Testis (tissue), 3 donors: ENCODE measurements around the gene MRPS35. TPM values are rescaled to one million over a fixed set of nuclear protein-coding genes. Genes with fewer than 3 reads are reported as not detected.

ENCODE experiments used
- DNase-seq: peaks from one replicate; pipeline ENCODE4 v3.0.0-alpha.2; 2019
- H3K27ac ChIP-seq, 2 donors: fragments of 200-600 bp; sonication (generic); one replicate each; pipeline ENCODE4 v1.5.1; 2019
- H3K27me3 ChIP-seq: fragments of 200-600 bp; sonication (generic); one replicate; pipeline ENCODE4 v1.5.1; 2019
- H3K36me3 ChIP-seq: fragments of 200-600 bp; sonication (generic); one replicate; pipeline ENCODE4 v1.5.1; 2017; ENCODE audit warnings: low read depth; ENCODE audit errors: missing control alignments
- H3K4me1 ChIP-seq: fragments of 200-600 bp; sonication (generic); one replicate; pipeline ENCODE4 v1.5.1; 2019
- H3K4me3 ChIP-seq, 2 donors: fragments of 200-600 bp; sonication (generic); one replicate each; pipeline ENCODE4 v1.5.1; 2017 to 2019
- H3K9me3 ChIP-seq: fragments of 200-600 bp; sonication (generic); one replicate; pipeline ENCODE4 v1.5.1; 2017
- POLR2A ChIP-seq: fragments of 450-650 bp; IDR thresholded peaks from one replicate; pipeline ENCODE4 v1.6.1; 2017; ENCODE audit warnings: antibody characterized with exemption, mild to moderate bottlenecking, moderate library complexity
- WGBS, 2 donors: methylation state at CpG; one replicate each; pipeline ENCODE4 v1.1.5; 2018; 5-methylcytosine and 5-hydroxymethylcytosine counted together
- intact Hi-C: fragments of 100-400 bp; cut with DNase I; formaldehyde crosslinking; loops from one replicate; pipeline ENCODE4 v1.15.1; 2023; ENCODE audit warnings: low total_unique reads
- polyA plus RNA-seq: library from polyadenylated mRNA; stranded (reverse); fragments of 350-450 nt; fragmentation: Illumina TruSeq; extraction: RNeasy Lipid Tissue Mini Kit (QIAGEN cat#74804); gene quantifications from one replicate; pipeline ENCODE4 v1.2.3, GENCODE V29; 2014; ENCODE audit warnings: low read depth, low replicate concordance; ENCODE audit not compliant: insufficient read depth
- total RNA-seq, 2 donors: library from RNA; depleted of rRNA; stranded (reverse); fragments of >200 nt; gene quantifications; one replicate each; pipeline ENCODE4 v1.2.3, GENCODE V29; 2016
- TF ChIP-seq, protein P1 (sequence below), 3 experiments: fragments of 450-650 bp in 2 of 3; fragments of 200-600 bp in 1 of 3; sonication (generic) in 1 of 3; IDR thresholded peaks; one replicate each; pipeline ENCODE4 v1.5.1; 2016 to 2019; ENCODE audit warnings: antibody characterized with exemption in 3 of 3, mild to moderate bottlenecking in 2 of 3, moderate library complexity in 1 of 3

The MRPS35 gene
- total and polyA plus RNA-seq, 3 donors from 2014 or later = 35.1 to 42.9 (median 35.7) TPM

DNA sequence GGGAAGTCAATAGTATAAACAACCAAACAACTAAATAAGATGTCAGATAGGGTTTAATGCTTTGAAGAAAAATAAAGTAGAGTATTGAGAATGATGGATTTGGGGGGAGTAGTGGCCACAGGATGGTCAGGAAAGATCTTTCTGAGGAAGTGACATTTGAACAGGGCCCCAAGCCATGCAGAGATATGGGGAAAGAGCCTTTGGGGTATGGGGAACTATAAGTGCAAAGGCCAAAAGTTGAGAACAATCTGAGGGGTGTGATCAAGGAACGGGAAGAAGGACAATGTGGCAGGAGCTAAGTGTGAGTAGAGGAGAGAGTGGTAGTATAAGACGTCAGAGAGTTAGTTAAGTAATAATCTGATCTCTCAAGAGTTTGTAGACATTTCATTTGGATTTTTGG is 1.3 kb downstream of the MRPS35 start:
- TF ChIP-seq, protein P1, sequence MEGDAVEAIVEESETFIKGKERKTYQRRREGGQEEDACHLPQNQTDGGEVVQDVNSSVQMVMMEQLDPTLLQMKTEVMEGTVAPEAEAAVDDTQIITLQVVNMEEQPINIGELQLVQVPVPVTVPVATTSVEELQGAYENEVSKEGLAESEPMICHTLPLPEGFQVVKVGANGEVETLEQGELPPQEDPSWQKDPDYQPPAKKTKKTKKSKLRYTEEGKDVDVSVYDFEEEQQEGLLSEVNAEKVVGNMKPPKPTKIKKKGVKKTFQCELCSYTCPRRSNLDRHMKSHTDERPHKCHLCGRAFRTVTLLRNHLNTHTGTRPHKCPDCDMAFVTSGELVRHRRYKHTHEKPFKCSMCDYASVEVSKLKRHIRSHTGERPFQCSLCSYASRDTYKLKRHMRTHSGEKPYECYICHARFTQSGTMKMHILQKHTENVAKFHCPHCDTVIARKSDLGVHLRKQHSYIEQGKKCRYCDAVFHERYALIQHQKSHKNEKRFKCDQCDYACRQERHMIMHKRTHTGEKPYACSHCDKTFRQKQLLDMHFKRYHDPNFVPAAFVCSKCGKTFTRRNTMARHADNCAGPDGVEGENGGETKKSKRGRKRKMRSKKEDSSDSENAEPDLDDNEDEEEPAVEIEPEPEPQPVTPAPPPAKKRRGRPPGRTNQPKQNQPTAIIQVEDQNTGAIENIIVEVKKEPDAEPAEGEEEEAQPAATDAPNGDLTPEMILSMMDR (IDR thresholded peaks at IDR 0.05) = no peak
- TF ChIP-seq POLR2A = no peak
- Histone ChIP-seq H3K4me1 (no peaks in the 10 kb centered on the region), H3K27me3 (no peaks in the 10 kb centered on the region), H3K4me3 (peak overlapping the region in 1 of 2 donors; percentile 94), H3K36me3 (no peaks in the 10 kb centered on the region), H3K27ac (no peak overlapping the region), H3K9me3 (no peaks in the 10 kb centered on the region)
- 66 to 68% methylated on average over 2 of the region's 2 CpGs for WGBS, 2 donors
- intact Hi-C loops = no loop called here
- no peak for DNase-seq

DNA sequence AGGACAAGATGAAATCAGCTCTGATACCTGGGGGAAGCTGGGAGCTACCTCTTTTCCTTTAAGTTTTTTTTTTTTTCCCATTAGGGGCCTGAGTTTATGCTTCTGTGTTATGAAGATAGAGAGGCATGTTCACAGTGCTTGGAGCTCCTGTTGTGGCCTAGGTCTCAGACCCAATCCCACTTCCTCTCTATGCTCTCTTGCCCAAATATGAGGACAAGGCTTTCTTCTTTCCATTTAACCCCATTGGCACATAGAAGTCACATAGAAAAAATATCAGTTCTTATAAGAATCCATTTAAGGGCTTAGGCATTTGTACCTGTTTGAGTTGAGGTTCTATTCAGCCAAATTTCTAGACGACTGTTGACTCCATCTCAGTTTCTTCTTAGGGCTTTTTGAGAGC is 12.6 kb downstream of the MRPS35 start:
- WGBS, 2 donors = 89 to 95% methylated on average over 1 of the region's 1 CpG
- Histone ChIP-seq H3K4me1 (peaks cover 3% of the 10 kb centered on the region), H3K27me3 (no peaks in the 10 kb centered on the region), H3K27ac (no peak overlapping the region), H3K36me3 (no peaks in the 10 kb centered on the region), H3K4me3 (no peak overlapping the region), H3K9me3 (no peaks in the 10 kb centered on the region)
- no peak for DNase-seq
- TF ChIP-seq, protein P1 (IDR thresholded peaks at IDR 0.05) = no peak
- TF ChIP-seq POLR2A = no peak
- intact Hi-C loops = no loop called here

DNA sequence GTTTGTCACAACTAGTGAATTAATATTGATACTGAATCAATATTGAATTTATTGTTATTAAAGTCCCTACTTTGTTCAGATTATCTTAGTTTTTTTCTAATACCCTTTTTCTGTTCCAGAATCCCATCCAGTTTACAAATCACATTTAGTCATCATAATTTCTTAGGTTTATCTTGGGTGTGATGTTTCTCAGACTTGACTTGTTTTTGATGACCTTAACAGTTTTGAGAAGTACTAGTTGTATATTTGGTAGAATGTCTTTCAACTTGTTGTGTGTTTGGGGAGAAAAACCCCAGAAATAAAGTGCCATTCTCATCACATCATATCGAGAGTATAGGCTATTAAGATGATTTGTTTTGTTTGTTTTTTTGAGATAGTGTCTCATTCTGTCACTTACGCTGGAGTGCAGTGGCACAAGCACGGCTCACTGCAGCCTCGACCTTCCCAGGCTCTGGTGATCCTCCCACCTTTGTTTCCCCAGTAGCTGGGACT is 19.5 kb downstream of the MRPS35 start:
- no peak overlapping the region for H3K4me3 ChIP-seq
- WGBS, 2 donors = 88 to 92% methylated on average over 4 of the region's 4 CpGs
- H3K4me1 ChIP-seq = peaks cover 3% of the 10 kb centered on the region
- intact Hi-C loops = no loop called here
- no peak overlapping the region for H3K27ac ChIP-seq
- H3K9me3 ChIP-seq = no peaks in the 10 kb centered on the region
- TF ChIP-seq, protein P1 (IDR thresholded peaks at IDR 0.05) = no peak
- TF ChIP-seq POLR2A = no peak
- DNase-seq = no peak
- no peaks in the 10 kb centered on the region for H3K36me3 ChIP-seq
- no peaks in the 10 kb centered on the region for H3K27me3 ChIP-seq

DNA sequence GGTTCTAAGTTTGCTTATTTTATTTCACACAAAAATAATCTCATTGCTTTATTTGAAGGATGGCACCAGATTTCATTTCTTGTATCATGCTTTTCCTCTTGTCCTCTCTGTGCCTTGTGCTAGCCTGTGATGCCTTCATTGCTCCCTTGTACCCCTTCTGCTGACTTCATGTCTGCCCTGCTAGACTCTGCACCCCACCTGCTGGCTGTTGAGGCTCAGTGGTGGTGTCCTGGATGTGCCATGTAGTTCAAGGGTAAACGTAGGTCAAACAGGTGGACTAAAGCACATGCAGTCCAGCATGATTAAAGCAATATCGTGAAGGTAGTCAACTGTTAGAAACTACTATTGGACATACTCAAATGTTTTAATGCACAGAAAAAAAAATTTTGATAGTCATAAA is 21.6 kb downstream of the MRPS35 start:
- 64 to 70% methylated on average over 2 of the region's 2 CpGs for WGBS, 2 donors
- TF ChIP-seq POLR2A = no peak
- TF ChIP-seq, protein P1 (IDR thresholded peaks at IDR 0.05) = no peak
- Histone ChIP-seq H3K4me1 (peaks cover 3% of the 10 kb centered on the region), H3K36me3 (no peaks in the 10 kb centered on the region), H3K27ac (no peak overlapping the region), H3K4me3 (no peak overlapping the region), H3K27me3 (no peaks in the 10 kb centered on the region), H3K9me3 (no peaks in the 10 kb centered on the region)
- DNase-seq = peak; percentile 49
- intact Hi-C loops = no loop called here

DNA sequence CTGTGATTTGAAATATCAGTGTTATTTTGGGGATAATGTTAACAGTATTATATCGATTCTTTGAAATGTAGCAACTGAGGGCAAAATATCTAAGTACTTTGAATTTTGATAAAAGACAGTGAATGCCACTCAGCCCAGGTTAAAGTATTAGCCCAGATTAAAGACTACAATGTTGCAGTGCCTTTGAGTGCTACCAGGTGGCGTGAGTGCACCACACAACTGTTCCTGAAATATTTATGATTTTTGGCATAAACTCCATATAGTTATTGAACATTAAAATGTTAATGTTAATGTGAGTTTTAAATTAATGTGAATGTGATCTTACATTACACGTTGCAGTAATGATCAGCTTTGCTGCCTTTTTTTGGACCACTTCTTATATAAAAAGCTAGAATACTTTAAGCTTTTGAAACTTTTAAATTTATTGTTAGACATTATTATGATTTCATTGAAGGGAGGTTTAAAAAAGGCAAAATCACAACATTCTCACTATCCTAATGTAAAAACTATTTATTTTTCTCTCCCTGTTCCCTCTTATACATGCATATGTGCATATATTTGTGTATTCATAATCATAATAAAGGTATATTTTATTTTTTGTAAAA is 22.5 kb downstream of the MRPS35 start:
- peak; percentile 55 for DNase-seq
- intact Hi-C loops = no loop called here
- no peaks in the 10 kb centered on the region for H3K4me1 ChIP-seq
- no peak overlapping the region for H3K27ac ChIP-seq
- H3K9me3 ChIP-seq = no peaks in the 10 kb centered on the region
- WGBS, 2 donors = 36 to 51% methylated on average over 3 of the region's 3 CpGs
- TF ChIP-seq, protein P1 (IDR thresholded peaks at IDR 0.05) = peak; percentile 66 to 81 (median 73)
- TF ChIP-seq POLR2A = no peak
- H3K36me3 ChIP-seq = no peaks in the 10 kb centered on the region
- H3K27me3 ChIP-seq = no peaks in the 10 kb centered on the region
- no peak overlapping the region for H3K4me3 ChIP-seq
